ENCODE data around the gene MRPL21.
"Not testable (repeated sequence)": the region's sequence is repeated elsewhere in the genome, so short reads cannot be mapped to it uniquely, and the experiment has no call there.

Gene MRPL21

GRCh38 chr11:68863553-68864265 lies 39.9 kb downstream of the MRPL21 start:
- DNase-seq = no peak

- no peak for DNase-seq
Observed at GRCh38 chr11:68862421-68862820, 41.2 kb downstream of the MRPL21 start.

GRCh38 chr11:68859123-68859522 lies 44.5 kb downstream of the MRPL21 start:
- no peak for DNase-seq

GRCh38 chr11:68857037-68857586 lies 46.5 kb downstream of the MRPL21 start:
- no peak for DNase-seq

GRCh38 chr11:68856425-68857030 lies 47.1 kb downstream of the MRPL21 start:
- DNase-seq = not testable (repeated sequence)

- DNase-seq = peak; percentile 73
Observed at GRCh38 chr11:68855205-68855981, 48.2 kb downstream of the MRPL21 start.

- no peak for DNase-seq
Observed at GRCh38 chr11:68854273-68854958, 49.2 kb downstream of the MRPL21 start.

GRCh38 chr11:68852628-68853027 lies 51.0 kb downstream of the MRPL21 start:
- no peak for DNase-seq

- no peak for DNase-seq
Observed at GRCh38 chr11:68848429-68848828, 55.2 kb downstream of the MRPL21 start.

- DNase-seq = no peak
Observed at GRCh38 chr11:68847395-68847794, 56.2 kb downstream of the MRPL21 start.

GRCh38 chr11:68845351-68846002 lies 58.2 kb downstream of the MRPL21 start:
- DNase-seq = no peak

GRCh38 chr11:68844801-68845200 lies 58.8 kb downstream of the MRPL21 start:
- no peak for DNase-seq

GRCh38 chr11:68844376-68844775 lies 59.3 kb downstream of the MRPL21 start:
- DNase-seq = no peak

GRCh38 chr11:68843703-68844312 lies 59.8 kb downstream of the MRPL21 start:
- DNase-seq = peak; percentile 65

- DNase-seq = no peak
Observed at GRCh38 chr11:68843052-68843561, 60.5 kb downstream of the MRPL21 start.

GRCh38 chr11:68842427-68843051 lies 61.1 kb downstream of the MRPL21 start:
- no peak for DNase-seq

GRCh38 chr11:68841718-68842426 lies 61.8 kb downstream of the MRPL21 start, which contains the start of gene CPT1A:
TSS of gene CPT1A (minus strand) at chr11:68841916. CDS start at chr11:68815474, 26,442 bp downstream.
- DNase-seq = peak; percentile 78

Data from right forelimb (tissue), 1 donor.